ENCODE data around the gene EFCAB6.

- no peak for TF ChIP-seq CTCF (IDR thresholded peaks at IDR 0.05)
- TF ChIP-seq POLR2A (IDR thresholded peaks at IDR 0.05): no peak
Observed at GRCh38 chr22:43749473-43749872, 62.6 kb downstream of the EFCAB6 start.

All from Peyer's patch (tissue), 4 donors.